CD14-positive monocyte (primary cell): ENCODE data around the gene SLC26A3. TPM values are rescaled to one million over a fixed set of nuclear protein-coding genes. Genes with fewer than 3 reads are reported as not detected.

Source experiments
- DNase-seq, 3 donors: peaks; one replicate each; pipeline ENCODE4 v3.0.0-alpha.2; 2011 to 2022
- H2AFZ ChIP-seq: 2 replicates; pipeline ENCODE4 v1.6.0; 2012; ENCODE audit warnings: mild to moderate bottlenecking, low read depth, low read length, inconsistent platforms; ENCODE audit not compliant: insufficient read depth, poor library complexity, severe bottlenecking
- H3K27ac ChIP-seq, 2 donors: 1 replicate in 1 of 2; 2 replicates in 1 of 2; pipeline ENCODE4 v1.5.1; 2012 to 2013; ENCODE audit warnings: low read length in 2 of 2, control low read depth in 1 of 2, inconsistent platforms in 1 of 2, low read depth in 1 of 2, mild to moderate bottlenecking in 1 of 2
- H3K27me3 ChIP-seq, 2 donors: one replicate each; pipeline versions ENCODE4 v1.6.0 to v1.6.1; 2011 to 2013; ENCODE audit warnings: low read length in 2 of 2; ENCODE audit not compliant: control insufficient read depth in 2 of 2, insufficient read depth in 2 of 2
- H3K36me3 ChIP-seq, 2 donors: replicated peaks in 1 of 2; 1 replicate in 1 of 2; 2 replicates in 1 of 2; pipeline versions ENCODE4 v1.5.1 to v1.6.1; 2012 to 2013; ENCODE audit warnings: low read length in 2 of 2, control low read depth in 1 of 2, inconsistent platforms in 1 of 2, mild to moderate bottlenecking in 1 of 2; ENCODE audit not compliant: insufficient read depth in 2 of 2, control insufficient read depth in 1 of 2
- H3K4me1 ChIP-seq, 2 donors: 1 replicate in 1 of 2; 2 replicates in 1 of 2; pipeline versions ENCODE4 v1.5.1 to v1.6.1; 2012 to 2013; ENCODE audit warnings: low read length in 2 of 2, control low read depth in 1 of 2, inconsistent platforms in 1 of 2, mild to moderate bottlenecking in 1 of 2, moderate library complexity in 1 of 2; ENCODE audit not compliant: insufficient read depth in 2 of 2, control insufficient read depth in 1 of 2
- H3K4me2 ChIP-seq: replicated peaks from 2 replicates; pipeline ENCODE3; 2012; ENCODE audit warnings: low read length, moderate library complexity, mild to moderate bottlenecking; ENCODE audit not compliant: poor library complexity, severe bottlenecking; ENCODE audit errors: extremely low read depth
- H3K4me3 ChIP-seq, 3 experiments: fragments of 200-600 bp in 1 of 3; sonication (generic) in 1 of 3; replicated peaks in 1 of 3; 1 replicate in 2 of 3; 2 replicates in 1 of 3; pipeline ENCODE4 v1.5.1; 2011 to 2013; ENCODE audit warnings: low read length in 3 of 3, mild to moderate bottlenecking in 3 of 3, control low read depth in 2 of 3, low read depth in 2 of 3, inconsistent platforms in 1 of 3, moderate library complexity in 1 of 3
- H3K79me2 ChIP-seq: 2 replicates; pipeline ENCODE4 v1.6.0; 2012; ENCODE audit warnings: mild to moderate bottlenecking, control low read depth, inconsistent platforms, low read length, moderate library complexity; ENCODE audit not compliant: insufficient read depth
- H3K9ac ChIP-seq: 2 replicates; pipeline ENCODE4 v1.6.0; 2017; ENCODE audit warnings: low read length, mild to moderate bottlenecking; ENCODE audit not compliant: insufficient read depth, poor library complexity, severe bottlenecking
- H3K9me3 ChIP-seq, 2 donors: replicated peaks in 1 of 2; 1 replicate in 1 of 2; 2 replicates in 1 of 2; pipeline versions ENCODE4 v1.5.1 to v1.6.1; 2012 to 2013; ENCODE audit warnings: low read length in 2 of 2, control low read depth in 1 of 2; ENCODE audit not compliant: control insufficient read depth in 1 of 2, insufficient read depth in 1 of 2
- H4K20me1 ChIP-seq: 2 replicates; pipeline ENCODE4 v1.6.0; 2012; ENCODE audit warnings: mild to moderate bottlenecking, low read length, control low read depth, moderate library complexity; ENCODE audit not compliant: insufficient read depth
- H3K27ac Mint-ChIP-seq, 7 donors: one replicate each; pipeline ENCODE4 v1.8.0; 2020; ENCODE audit warnings: mild to moderate bottlenecking in 7 of 7, mixed read lengths in 7 of 7, moderate library complexity in 6 of 7, inconsistent platforms in 2 of 7
- H3K27me3 Mint-ChIP-seq, 3 donors: one replicate each; pipeline ENCODE4 v1.8.0; 2021 to 2022; ENCODE audit warnings: low read depth in 3 of 3, mild to moderate bottlenecking in 3 of 3, mixed read lengths in 3 of 3, moderate library complexity in 3 of 3, inconsistent platforms in 1 of 3
- H3K36me3 Mint-ChIP-seq, 2 donors: one replicate each; pipeline ENCODE4 v1.8.0; 2020; ENCODE audit warnings: mixed read lengths in 2 of 2, inconsistent platforms in 1 of 2, mild to moderate bottlenecking in 1 of 2
- H3K4me1 Mint-ChIP-seq: one replicate; pipeline ENCODE4 v1.8.0; 2020; ENCODE audit warnings: mild to moderate bottlenecking, mixed read lengths
- H3K4me3 Mint-ChIP-seq, 2 donors: one replicate each; pipeline ENCODE4 v1.8.0; 2020; ENCODE audit warnings: mild to moderate bottlenecking in 2 of 2, mixed read lengths in 2 of 2, moderate library complexity in 1 of 2
- H3K9me3 Mint-ChIP-seq, 7 donors: one replicate each; pipeline ENCODE4 v1.8.0; 2020 to 2022; ENCODE audit warnings: mixed read lengths in 7 of 7, mild to moderate bottlenecking in 6 of 7, moderate library complexity in 6 of 7, inconsistent platforms in 2 of 7
- WGBS: methylation state at CpG from one replicate; pipeline ENCODE4 v1.1.5; 2013; ENCODE audit warnings: missing lambda C conversion rate; ENCODE audit not compliant: insufficient coverage; 5-methylcytosine and 5-hydroxymethylcytosine counted together
- intact Hi-C, 2 donors: fragments of 100-400 bp; cut with micrococcal nuclease; formaldehyde crosslinking; loops; one replicate each; pipeline versions ENCODE4 v1.15.0 to v1.15.1; 2023
- polyA plus RNA-seq, 3 donors: library from polyadenylated mRNA; depleted of rRNA in 1 of 3; unstranded in 2 of 3; stranded (reverse) in 1 of 3; fragments of 300-500 nt in 2 of 3; fragments of >200 nt in 1 of 3; fragmentation: Illumina TruSeq in 2 of 3; gene quantifications; 1 replicate in 2 of 3; 2 replicates in 1 of 3; pipeline ENCODE4 v1.2.3, GENCODE V29; 2012 to 2021
- TF ChIP-seq, protein P1 (sequence below): fragments of 200-600 bp; IDR thresholded peaks from one replicate; pipeline ENCODE4 v1.8.0; 2022; ENCODE audit warnings: antibody characterized with exemption, mild to moderate bottlenecking

Gene SLC26A3
- polyA plus RNA-seq, 3 donors: not detected

DNA sequence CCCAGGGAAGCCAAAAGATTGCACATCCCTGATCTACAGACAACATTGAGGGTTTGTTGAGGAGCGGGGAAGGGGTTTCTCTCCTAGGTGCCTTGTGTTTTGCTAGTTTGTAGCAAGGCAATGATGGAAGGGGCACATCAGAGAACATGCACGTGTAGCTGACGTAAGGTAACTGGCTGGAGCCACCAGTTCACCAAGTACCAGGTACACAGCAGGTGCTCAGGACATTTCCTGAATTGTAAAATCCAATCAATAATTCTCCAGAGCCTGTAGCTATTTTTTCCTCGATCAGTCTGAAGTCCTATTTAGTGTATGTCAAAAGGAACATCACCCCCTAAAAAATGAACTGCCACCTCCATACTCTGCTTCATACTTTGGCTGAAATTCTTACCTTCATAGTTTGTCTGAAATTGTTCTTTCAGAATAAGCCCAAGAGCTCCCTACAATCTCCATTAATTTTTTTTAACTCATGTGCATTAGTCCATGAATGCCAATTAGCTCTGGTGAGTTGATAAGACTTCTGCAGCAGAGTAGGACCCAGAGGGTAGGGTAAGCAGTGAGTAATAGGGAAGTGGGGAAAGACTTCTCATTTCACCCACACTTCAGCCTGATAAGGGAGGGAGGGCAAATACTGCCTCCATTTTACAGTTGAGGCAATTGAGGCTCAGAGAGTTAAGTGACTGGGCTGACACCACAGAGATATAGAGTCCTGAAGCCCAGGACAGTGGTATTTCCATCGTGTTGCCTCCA, 36.0 kb upstream of the SLC26A3 start:
- Mint-ChIP-seq H3K27me3 (peaks cover 0 to 6% (median 5%) of the 10 kb centered on the region in 3 donors), H3K27ac (no peak overlapping the region), H3K4me1 (no peaks in the 10 kb centered on the region), H3K9me3 (peaks cover 0 to 5% (median 3%) of the 10 kb centered on the region in 7 donors), H3K4me3 (no peak overlapping the region), H3K36me3 (no peaks in the 10 kb centered on the region)
- Histone ChIP-seq H3K27me3 (no peaks in the 10 kb centered on the region), H3K27ac (no peak overlapping the region), H4K20me1 (no peaks in the 10 kb centered on the region), H2AFZ (no peak overlapping the region), H3K4me1 (no peaks in the 10 kb centered on the region), H3K4me2 (no peak overlapping the region), H3K9ac (no peak overlapping the region), H3K9me3 (no peaks in the 10 kb centered on the region), H3K4me3 (no peak overlapping the region), H3K79me2 (no peaks in the 10 kb centered on the region), H3K36me3 (no peaks in the 10 kb centered on the region)
- 75% methylated on average over 1 of the region's 5 CpGs for WGBS
- DNase-seq: no peak
- intact Hi-C loops: no loop called here
- TF ChIP-seq, protein P1, sequence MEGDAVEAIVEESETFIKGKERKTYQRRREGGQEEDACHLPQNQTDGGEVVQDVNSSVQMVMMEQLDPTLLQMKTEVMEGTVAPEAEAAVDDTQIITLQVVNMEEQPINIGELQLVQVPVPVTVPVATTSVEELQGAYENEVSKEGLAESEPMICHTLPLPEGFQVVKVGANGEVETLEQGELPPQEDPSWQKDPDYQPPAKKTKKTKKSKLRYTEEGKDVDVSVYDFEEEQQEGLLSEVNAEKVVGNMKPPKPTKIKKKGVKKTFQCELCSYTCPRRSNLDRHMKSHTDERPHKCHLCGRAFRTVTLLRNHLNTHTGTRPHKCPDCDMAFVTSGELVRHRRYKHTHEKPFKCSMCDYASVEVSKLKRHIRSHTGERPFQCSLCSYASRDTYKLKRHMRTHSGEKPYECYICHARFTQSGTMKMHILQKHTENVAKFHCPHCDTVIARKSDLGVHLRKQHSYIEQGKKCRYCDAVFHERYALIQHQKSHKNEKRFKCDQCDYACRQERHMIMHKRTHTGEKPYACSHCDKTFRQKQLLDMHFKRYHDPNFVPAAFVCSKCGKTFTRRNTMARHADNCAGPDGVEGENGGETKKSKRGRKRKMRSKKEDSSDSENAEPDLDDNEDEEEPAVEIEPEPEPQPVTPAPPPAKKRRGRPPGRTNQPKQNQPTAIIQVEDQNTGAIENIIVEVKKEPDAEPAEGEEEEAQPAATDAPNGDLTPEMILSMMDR: no peak

DNA sequence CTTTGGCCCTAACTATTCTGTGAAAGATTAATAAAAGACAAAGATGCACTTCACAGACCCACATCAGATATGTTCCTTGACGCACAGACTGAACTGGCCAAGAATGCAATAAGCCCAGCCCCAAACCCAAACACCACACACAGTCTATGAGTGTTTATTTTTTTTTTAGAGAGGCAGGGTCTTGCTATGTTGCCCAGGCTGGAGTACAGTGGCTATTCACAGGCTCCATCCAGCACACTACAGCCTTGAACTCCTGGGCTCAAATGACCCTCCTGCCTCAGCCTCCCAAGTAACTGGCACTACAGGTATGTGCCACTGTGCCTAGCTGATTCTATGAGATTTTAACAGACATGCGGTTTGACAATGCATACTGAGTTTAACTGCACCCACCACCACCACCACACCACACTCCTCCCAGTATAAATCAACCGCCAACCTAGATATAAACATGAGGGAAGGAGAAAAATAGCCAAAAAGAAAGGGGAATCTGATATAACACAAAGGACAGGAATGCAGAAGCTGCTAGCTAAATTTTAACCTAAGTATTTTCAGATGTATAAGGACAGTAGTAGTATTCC, 35.1 kb upstream of the SLC26A3 start:
- whole genome bisulfite sequencing: no CpG with 5 or more reads among the region's 3 CpGs
- no peak overlapping the region for H3K4me3 ChIP-seq
- Mint-ChIP-seq H3K4me1 (no peaks in the 10 kb centered on the region), H3K9me3 (peaks cover 0 to 6% (median 3%) of the 10 kb centered on the region in 7 donors), H3K27ac (no peak overlapping the region), H3K27me3 (peaks cover 0 to 6% (median 6%) of the 10 kb centered on the region in 3 donors), H3K36me3 (no peaks in the 10 kb centered on the region), H3K4me3 (no peak overlapping the region)
- H4K20me1 ChIP-seq: no peaks in the 10 kb centered on the region
- DNase-seq: no peak
- TF ChIP-seq, protein P1: no peak
- H3K79me2 ChIP-seq: no peaks in the 10 kb centered on the region
- no peak overlapping the region for H3K27ac ChIP-seq
- no peak overlapping the region for H2AFZ ChIP-seq
- no peaks in the 10 kb centered on the region for H3K4me1 ChIP-seq
- H3K4me2 ChIP-seq: no peak overlapping the region
- no peak overlapping the region for H3K9ac ChIP-seq
- no peaks in the 10 kb centered on the region for H3K27me3 ChIP-seq
- H3K9me3 ChIP-seq: no peaks in the 10 kb centered on the region
- intact Hi-C loops: no loop called here
- no peaks in the 10 kb centered on the region for H3K36me3 ChIP-seq
